Colon (tissue), 2 donors: ENCODE measurements around the gene ANAPC4.

Source experiments
- FAIRE-seq: peaks from 2 replicates; lab custom pipeline; 2012; peaks lifted over from hg19 to GRCh38; lab: Jason Lieb, UNC
- donor health status: control.
- donor health status: control.

The ANAPC4 gene

GRCh38 chr4:25379591-25379990 lies 2.5 kb downstream of the ANAPC4 start:
- FAIRE-seq: no peak

DNA sequence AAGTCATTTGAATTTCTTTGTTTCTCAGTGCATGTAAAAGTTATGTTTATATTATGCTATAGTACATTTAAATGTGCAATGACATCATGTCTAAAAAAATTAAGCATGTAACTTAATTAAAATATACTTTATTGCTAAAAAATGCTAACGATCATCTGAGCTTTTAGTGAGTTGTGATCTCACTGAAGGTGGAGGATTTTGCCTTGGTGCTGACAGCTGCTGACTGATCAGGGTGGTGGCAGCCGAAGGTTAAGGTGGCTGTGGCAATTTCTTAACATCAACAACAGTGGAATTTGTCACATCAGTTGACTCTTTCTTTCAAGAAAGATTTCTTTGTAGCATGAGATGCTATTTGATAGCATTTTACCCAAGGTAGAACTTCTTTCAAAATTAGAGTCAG lies 6.6 kb downstream of the ANAPC4 start:
- FAIRE-seq: no peak

GRCh38 chr4:25386926-25387325 lies 9.9 kb downstream of the ANAPC4 start:
- no peak for FAIRE-seq

DNA sequence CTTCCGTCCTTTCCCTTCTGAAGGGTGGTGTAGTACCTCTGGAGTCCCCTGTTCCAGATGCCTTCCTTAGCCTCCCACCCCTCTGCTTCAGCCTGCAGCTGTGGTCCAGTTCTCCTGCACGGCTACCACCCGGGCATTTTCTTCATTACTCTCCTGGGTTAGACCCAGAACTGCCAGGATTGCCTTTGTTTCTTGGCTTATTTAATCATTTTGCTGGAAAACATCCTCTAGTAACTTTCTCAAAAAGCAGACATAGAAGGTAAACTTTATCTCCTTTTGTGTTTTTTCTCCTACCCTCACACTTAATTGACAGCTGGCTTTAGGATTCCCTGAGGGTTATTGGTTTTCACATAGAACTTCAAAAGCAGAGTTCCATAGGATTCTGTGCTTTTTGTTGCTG lies 20.2 kb downstream of the ANAPC4 start:
- no peak for FAIRE-seq

DNA sequence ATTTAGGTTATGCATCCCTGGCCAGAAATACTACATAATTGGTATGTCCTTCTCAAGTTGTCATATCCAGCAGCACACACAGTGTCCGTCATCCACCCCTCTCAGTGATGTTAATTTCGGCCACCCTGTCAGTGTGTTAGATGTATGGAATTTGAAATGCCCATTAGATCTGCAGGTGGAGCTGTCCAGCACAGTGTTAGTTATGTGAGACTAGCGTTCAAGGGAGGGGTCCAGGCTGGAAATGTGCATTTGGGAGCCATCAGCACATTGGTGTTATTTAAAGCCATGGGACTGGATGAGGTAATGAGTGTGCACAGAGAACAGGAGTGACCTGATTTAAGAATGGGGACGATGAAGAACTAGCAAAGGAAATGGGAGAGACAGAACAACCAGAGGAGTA lies 22.4 kb downstream of the ANAPC4 start:
- no peak for FAIRE-seq

GRCh38 chr4:25401066-25401465 lies 24.0 kb downstream of the ANAPC4 start:
- FAIRE-seq: no peak

GRCh38 chr4:25402521-25402920 lies 25.5 kb downstream of the ANAPC4 start:
- FAIRE-seq: no peak

DNA sequence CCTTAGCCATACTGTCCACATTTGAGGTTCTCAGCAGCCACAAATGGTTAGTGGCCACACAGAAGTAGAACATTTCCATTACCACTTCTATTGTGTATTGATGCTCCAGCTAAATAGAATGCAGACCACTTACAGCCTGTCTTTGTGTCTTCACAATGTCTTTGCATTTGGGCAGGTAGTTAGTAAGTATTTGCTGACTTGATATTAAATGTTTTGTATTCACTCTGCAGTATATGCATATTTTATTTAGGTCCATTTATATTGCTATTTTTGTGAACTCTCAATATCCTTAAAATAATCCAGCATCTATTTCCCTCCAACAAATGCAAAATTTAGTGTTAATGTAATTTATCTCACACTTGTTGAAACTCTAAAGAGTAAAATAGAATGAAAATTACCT lies 26.6 kb downstream of the ANAPC4 start:
- no peak for FAIRE-seq

DNA sequence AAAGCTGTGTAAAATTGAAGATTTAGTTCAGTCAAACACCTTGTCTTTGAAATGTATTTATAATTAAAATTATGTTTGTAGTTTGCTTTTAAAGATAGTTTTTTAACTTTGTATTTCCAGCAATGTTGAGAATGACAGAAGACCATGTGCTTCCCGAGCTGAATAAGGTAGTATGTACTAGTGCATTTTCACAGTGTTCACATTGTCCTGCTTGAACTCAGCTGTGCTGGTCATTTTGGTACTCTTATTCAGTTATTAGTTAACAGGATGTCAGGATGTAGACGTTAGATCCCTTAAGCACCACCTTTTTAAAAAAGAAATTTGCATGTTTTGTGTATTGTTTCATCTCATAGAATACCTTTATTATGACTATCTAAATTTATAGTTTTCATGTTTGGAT lies 28.4 kb downstream of the ANAPC4 start:
- FAIRE-seq: peak; percentile 36

DNA sequence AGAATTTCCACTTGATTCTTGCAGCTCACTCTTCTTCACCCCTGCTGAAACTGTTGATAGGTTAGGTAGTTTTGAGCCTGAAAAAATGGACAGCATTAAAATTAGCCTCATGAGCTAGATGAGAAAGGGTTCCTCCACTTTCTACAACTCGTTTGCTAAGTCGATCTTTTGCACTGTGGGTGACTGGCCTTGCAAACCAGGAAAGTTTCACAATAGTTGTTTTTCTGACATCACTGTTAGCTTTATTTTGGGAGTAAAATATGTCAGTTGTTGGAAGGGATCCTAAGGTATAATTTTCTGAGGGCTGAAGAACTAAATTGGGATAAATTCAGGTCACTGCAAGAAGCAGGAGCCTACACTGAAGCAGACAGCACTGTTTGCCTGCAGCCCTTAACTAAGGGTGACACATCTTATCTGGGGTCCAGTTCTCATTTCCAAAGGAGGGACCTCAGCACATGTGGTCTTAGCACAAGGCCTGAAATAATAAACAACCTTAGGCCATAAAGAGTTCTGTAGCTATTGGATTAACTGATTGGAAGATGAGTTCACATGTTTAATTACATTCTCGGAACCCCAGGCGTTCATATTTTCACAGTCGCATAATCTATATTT lies 29.1 kb downstream of the ANAPC4 start:
- FAIRE-seq: no peak

DNA sequence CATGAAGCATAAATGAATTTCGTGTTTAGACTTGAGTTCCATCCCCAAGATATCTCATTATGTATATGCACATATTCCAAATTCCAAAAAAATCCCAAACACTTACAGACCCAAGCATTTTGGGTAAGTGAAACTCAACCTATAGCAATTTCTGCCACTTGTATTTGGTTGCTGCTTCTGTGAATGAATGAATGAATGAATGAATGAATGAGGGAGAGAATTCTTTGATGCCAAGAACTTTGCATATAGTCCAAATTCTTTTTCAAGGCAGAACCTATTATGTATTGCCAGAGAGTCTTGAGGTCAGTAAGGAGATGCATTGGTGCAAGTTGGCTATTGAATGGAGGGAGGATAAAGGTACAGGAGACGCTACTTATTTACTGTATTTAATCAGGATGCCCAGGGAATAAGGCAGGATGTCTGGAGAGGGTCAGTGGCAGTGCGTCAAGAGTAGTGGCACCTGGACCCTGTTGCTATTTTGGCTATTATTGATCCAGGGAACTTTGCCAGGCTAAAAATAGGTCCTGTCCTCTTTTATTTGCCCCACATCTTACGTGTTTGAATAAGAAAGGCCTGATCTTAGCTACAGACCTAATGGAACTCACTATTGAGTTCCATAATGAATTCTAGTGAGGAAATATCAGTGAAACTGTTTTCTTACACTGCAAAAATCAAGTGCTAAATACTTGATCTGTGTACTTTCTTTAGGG lies 33.9 kb downstream of the ANAPC4 start:
- FAIRE-seq: no peak

GRCh38 chr4:25413261-25413660 lies 36.2 kb downstream of the ANAPC4 start:
- FAIRE-seq: no peak

DNA sequence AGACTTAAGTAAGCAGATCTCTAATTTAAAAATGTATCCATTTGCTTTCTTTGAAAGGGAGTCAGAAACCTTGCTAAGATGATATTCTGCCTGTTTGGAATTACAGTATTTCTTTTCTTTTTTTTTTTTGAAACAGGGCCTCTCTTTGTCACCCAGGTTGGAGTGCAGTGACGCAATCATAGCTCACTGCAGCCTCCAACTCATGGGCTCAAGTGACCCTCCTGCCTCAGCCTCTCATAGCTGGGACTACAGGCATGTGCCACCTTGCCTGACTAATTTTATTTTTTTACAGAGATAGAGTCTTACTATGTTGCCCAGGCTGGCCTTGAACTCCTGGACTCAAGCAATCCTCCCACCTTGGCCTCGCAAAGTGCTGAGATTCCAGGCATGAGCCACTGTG lies 40.0 kb downstream of the ANAPC4 start:
- FAIRE-seq: no peak

DNA sequence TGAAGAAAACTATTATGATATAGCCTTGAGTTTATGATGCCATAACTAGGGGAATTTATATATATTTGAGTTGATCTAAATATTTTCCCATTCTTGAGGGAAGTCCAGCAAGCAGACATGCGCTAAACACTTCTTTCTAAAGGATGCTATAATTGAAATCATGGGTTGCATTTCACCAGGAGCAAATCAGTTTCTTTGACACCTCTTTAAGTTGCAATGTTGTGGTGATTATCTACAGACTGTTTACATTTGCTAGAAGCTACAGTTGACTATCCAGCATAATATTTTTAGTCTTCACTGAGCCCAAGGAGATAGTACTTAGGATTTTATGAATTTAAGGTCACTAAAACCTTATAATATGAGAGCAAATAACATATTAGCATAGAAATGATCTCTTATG lies 43.9 kb downstream of the ANAPC4 start:
- FAIRE-seq: no peak

DNA sequence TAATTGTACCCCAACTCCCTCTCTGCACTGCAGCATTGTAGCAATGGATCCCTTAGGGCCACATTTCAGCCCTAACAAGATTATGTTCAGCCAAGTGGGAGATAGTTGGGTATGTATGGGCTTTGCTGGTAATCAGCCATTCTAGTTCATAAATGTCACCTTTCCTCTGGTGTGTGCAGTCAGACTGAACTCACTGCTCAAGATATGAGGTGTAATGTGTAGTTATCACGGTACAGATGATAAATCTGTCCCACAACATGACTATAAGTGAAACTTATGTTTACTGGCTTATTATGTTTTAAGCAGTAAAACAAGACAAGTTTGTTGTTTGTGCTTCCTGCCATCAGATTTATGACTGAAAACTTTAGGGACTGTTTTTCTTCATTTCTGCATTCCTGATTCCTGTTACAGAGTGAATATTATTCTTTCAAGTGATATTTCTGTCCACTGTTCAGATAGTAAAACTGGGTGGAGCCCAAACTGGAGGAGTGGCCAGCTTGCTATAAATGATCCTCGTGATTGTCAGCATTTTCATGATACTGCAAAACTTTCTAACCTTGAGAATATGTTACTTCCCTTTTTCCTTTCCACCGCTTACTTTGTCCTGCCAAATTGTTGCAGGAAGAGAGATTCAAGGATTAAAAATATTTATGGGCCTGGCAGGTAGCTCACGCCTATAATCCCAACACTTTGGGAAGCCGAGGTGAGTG lies 44.9 kb downstream of the ANAPC4 start:
- FAIRE-seq: no peak

DNA sequence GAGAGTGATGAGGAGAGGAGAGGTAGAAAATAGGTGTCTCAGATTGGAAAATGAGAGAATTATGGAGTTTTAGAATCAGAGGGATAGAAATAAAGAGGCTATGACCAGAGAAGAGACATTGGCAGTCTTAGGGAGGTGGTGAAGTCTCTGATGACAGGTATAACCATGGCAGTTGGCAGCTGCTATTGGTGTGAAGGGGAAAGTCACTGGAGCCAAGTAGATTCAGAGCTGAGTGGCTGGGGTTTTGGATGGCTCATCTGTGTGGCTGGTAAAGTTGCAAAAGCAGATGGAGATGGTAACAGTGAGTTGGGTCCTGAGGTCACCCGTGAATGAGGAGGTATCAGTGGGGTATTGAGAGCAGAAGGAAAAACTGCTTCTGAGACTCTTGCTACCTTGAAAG lies 46.5 kb downstream of the ANAPC4 start:
- no peak for FAIRE-seq

GRCh38 chr4:25424539-25425228 lies 47.6 kb downstream of the ANAPC4 start:
- no peak for FAIRE-seq

- FAIRE-seq: no peak
These were observed 48.3 kb downstream of the ANAPC4 start for GRCh38 chr4:25425361-25425760.

DNA sequence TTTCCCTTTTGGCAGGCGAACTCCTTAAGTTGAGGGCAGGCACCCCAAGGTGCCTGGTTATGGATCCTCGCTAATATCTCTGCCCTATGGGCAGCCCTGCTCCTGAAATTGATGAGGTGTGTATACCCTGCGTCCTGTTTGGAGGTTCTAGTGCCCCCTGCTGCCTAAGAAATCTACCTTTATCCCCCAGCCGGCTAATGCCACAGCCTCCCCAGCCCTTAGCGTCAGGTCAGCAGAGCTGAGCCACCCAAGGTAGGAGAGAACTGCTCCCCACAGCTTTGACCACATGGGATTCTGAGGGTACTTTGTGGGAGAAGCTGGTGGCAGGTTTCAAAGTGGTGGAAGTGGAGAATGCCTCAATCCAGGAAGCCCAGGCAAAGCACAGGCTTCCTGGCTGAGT lies 50.8 kb downstream of the ANAPC4 start:
- no peak for FAIRE-seq

GRCh38 chr4:25430630-25431029 lies 53.6 kb downstream of the ANAPC4 start:
- FAIRE-seq: no peak

DNA sequence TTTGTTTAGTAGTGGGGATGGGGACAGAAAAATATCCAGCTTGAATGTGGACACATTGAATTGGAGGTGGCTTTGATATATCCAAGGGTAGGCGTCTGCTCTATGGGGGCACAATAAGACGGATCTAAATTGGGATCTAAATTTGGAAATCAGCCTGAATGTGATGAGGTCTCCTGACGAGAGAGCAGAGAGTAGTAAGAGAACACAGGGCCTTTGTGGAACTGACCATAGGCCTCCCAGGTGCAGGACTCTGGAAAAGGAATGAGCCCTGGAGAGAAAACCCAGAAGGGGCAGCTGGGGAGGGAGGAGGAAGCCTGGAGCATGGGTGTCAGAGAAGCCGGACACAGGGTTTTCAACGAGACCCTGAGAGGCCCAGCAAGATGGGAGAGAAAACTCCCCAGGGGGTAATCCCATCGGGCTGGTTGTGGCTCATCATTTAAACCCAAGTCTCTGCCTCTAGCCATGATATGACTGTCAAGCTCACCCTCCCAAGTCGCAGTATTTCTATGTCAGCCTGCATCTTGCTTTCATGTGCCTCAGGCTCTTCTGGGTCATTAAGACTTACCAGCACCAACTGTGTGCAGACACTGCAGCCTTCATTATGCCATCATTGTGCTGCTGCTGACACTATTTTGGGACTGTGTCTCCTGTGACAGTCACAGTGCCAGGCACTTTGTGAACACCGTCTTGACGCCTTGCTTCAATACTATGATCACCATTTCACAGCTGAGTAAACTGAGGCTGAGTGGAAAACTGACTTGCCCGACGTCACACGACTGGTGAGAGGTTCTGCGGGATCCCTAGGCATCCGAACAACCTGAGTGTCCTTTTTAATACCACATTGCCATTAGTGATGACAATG lies 57.1 kb downstream of the ANAPC4 start:
- no peak for FAIRE-seq

DNA sequence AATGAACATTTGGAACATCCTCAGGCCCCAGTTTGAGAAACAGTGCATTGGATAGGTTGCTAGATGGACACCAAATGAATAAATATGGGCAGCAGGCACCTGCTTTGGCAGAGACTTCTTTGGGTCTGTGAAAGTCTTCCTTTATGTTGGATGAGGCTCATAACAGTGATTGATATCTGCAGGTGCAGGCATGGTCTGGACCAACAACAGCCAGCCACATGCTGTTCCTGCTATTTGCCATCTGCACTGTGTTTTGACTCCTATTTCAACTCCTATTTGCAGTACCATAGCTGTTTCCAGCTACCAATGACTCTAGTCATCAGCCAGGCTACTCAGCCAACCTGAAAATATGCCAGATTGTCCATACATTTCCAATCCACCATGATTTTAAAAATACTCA lies 60.9 kb downstream of the ANAPC4 start:
- FAIRE-seq: no peak
